DMS114 treated with DMSO at 0.1 percent for 48 hours (cell line): Measurements from ENCODE around the gene QRFP.
"Not testable (repeated sequence)": the region's sequence is repeated elsewhere in the genome, so short reads cannot be mapped to it uniquely, and the experiment has no call there.

Source experiments
- DNase-seq: peaks from one replicate; lab custom pipeline; 2025; ENCODE audit not compliant: unreplicated experiment; lab: John Stamatoyannopoulos, UW

Gene QRFP

DNA sequence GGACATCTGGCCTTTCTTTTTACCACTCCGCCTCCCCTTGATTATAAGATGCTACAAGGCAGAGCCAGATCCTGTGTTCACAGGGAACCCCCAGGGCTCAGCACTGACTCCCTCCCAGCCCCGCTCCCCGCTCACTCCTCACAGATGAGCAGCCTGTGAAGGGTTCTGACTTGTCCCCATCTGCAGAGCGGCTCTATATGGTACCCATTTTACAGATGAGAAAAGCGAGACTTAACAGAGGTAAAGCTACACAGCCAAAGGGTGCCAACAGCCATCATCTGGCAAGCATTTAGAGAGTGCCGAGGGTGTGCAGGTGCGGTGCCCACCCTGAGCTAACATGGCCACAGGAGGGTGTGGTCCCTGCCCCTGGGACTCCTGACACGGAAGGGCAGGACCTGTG, 23.6 kb upstream of the QRFP start:
- DNase-seq = no peak

DNA sequence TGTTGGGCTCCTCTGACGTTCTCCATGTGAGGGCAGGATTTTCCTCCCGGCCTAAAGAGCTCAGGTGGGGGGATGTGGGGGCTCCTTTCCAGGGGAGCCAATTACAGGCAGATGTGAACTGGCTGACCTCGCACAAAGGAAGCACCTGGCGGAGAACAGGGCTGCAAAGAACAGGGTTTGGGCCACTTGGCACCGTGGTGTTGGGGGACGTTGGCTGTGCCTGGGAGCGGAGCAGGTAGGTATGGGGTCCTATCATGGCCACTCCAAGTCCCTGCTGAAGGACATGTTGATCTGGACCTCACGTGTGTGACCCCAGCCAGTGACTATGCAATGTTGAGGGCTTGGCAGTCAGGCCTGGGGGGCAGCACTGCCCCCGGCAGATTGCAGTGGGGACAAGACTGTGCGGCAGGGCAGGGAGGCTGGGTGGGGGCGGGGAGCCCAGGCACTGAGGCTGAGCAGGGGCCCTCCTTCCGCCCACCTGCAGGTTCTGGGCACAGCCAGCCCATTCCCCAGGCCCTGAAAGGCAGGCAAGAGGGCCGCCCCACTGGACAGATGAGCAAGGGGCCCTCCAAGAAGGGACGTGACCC, 23.0 kb upstream of the QRFP start:
- DNase-seq = no peak

DNA sequence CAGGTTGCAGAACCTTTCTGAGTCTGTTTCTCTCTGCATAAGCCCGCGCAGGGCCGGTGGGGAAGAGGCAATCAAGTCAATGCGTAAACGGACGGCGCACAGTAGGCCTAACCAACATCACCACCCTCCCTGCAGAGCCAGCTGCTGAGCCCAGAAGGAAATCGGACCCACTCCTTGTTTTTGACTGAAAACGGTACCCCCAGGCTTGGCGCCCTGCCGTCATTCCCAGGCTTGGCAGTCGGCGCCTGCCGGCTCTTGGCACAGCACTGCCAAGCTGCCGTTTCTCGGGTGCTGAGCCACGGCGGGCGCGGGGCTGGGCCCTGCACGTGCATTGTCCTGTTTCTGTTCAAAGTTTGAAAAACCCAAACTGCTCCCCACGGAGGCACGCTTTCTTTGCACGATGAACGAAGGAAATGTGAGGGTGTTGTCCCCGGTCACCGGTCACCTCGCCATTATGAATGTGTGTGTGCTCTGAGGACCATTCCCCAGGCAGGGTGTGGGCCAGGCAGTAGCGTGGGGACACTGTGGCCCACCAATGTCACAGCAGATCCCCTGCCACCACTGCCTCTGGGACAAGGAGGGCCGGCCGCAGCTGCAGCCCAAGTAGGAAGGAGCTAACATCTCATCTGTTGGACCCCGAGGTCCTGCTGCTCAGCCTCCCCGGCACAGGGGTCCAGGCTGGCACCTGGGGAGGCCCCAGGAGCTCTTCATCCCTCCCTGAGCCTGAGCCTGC, 22.4 kb upstream of the QRFP start:
- no peak for DNase-seq

DNA sequence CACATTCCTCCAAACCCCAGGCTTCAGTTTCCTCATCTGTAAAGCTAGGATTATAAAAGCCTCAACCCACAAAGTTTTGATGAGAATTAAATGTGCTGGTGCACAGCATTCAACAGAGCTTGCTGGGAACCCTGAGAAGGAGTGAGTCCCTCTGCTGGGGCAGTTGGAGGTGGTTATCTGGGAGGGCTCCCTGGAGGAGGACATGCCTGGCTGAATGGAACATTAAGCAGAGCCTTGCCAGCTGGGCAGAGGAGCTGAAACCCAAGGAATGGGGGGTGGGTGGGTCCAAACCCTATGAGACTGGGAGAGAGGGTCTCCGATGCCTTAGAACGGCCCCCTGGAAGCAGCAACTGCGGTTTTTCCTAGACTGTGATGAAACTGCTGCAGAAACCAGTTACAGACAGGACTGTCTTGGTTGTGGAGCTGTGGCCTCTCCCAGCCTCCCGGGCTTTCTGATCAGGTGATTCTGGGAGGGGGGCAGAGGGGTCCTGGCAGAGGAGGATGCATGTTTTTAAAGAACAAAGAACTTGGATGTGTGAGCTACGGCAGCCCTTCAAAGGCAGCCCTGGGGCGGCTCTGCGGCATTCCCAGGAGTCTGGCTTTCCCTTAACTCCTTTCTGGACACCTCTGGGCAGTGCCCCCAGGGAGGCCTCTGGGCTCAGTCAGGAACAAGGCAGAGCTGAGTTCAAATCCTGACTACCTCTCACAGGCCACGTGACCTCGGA, 21.7 kb upstream of the QRFP start:
- no peak for DNase-seq

DNA sequence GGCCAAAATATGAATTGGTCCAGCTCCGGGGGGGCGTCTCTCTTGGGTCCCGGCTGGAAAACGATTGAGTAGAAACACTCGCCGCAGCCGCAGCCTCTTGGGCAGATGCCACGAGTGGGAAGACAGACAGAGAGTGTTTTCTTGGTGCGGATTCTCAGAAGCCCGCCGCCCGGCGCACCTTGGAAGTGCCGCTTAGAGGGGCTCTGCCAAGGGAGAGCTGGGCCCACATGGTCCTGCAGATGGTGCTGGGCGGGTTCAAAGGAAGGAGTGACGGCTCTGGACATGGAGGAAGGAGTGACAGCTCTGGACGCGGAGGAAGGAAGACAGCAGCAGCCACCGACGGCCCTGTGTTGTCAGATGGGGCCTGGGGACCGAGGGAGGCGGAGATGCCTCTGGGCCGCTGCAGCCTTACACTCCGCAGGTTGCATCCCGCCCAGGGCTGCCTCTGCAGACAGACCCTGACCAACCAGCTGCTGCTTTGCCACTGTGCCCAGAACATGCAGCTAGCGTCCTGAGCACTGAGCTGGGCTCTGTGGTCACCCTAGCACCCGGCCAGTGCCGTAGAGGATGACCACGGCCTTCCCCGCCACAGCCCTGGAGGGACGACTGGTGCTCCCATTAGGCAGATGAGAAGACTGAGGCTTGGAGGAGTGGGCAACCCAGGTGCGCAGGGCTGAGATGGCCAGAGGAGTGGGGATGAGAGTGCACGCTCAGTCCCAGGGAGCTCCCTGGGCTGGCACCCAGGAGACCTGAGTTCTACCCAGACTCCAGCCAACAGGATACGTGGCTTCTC, 20.8 kb upstream of the QRFP start:
- no peak for DNase-seq

DNA sequence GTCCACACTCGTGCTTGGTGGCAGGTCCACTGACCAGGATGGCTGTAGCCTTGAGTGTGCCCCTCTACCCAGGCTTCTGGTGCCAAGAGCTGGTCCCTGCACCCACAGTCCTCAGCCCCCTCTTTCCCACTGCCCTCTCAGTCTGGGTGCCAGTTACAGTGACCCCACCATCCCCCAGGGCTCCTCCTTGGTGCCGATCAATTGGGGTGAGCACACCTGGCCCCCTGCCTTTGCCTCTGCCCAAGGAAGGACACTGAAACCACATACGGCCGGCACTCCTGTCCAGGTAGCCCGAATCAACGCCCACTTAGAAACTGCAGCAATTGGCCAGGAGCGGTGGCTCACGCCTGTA, 18.5 kb upstream of the QRFP start:
- no peak for DNase-seq

DNA sequence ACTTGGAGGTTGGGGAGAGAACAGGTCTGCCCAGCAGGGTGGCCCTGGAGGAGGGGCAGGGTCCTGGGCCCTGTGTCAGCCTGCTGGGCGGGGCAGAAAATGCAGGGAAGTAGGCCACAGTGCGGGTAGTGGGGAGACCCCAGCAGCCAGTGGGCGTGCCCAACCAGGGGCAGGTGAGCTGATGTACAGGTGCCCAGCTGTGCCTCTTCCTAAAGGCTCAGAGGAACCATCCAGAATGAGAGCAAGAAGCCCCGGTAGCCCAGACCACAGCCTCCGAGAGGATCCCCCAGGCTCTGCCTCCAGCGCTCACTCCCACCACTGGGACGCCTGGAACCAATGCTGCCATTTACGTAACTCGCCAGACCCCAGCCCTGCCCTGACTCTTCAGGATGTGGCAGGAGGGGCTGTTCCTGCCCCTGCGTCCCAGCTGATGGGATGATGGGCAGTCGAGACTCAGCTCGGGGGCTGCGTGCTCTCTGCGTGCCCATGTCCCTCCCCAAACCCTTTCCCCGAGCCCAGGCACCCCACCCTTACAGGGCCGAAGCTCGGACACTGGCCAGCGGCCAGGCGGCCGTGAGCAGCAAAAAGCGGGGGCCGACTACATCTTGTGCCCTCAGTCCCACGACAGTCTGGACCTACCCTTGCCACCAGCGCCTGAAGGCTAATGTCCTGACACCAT, 17.9 kb upstream of the QRFP start:
- no peak for DNase-seq

DNA sequence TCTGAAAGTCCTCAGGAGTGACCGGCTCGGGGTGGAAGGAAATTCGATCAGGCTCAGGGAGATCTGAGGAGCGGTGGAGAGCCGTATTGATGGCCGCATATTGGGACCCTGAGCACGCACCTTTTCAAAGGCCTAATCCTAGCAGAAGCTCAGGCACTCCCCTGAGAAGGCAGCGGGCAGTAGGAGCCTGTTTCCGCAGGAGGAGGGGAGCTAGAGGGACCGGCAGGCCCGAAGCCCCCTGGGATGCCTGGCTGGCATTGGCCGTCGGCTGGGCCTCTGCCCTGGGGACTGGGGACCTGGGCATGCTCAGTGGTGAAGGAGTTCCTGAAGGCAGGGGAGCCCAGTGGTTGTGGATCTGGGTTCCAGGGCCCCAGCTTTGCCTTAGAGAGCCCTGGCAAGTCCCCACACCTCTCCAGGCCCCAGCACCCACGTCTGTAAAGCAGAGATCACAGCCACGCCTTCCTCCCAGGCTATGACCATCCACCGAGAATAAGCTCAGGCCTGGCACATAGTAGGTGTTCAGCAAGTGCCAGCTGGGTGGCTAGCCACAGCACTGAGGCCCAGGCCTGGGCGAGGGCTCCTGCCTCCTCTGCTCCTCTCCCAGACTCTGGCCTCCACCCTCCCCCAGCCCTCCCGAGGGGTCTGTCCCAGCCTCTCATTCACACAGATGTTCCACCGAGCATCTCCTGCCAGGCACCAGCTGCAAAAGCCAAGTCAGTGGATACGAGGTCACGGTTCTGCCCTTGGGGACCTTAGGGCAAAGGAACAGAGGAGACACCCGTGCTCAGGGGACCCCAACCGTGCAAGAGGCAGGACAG, 17.2 kb upstream of the QRFP start:
- no peak for DNase-seq

DNA sequence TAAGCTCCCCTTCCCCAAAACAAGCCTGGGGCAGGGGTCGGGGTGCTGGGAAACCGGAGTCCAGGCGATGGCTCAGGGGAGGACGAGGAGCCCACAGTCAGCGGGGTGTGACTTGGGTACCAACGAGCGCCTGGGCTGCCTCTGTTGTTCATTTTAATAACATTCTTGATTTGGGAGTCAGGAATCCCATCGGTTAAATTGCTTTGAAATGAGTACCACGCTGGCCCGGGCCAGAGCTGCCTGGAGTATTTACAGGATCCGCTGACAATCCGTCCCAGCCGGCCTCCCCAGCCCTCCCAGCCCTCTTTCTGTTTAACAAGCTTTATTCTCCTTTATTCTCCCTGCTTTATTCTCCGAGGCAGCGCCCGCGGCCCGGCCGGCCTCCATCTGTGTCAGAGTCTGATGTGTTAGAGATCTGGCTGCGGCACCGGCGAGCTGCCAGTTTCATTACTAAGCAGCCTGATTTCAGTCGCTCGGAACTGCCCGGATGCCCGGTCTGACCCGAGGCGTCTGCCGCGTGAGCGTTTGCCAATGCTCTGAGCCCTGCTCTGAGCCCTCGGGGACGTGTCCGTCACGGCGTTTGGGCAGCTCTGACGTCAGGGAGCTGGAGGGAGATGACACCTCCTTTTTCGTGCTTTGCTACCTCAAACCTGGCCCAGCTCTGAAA, 16.5 kb upstream of the QRFP start:
- DNase-seq = no peak

DNA sequence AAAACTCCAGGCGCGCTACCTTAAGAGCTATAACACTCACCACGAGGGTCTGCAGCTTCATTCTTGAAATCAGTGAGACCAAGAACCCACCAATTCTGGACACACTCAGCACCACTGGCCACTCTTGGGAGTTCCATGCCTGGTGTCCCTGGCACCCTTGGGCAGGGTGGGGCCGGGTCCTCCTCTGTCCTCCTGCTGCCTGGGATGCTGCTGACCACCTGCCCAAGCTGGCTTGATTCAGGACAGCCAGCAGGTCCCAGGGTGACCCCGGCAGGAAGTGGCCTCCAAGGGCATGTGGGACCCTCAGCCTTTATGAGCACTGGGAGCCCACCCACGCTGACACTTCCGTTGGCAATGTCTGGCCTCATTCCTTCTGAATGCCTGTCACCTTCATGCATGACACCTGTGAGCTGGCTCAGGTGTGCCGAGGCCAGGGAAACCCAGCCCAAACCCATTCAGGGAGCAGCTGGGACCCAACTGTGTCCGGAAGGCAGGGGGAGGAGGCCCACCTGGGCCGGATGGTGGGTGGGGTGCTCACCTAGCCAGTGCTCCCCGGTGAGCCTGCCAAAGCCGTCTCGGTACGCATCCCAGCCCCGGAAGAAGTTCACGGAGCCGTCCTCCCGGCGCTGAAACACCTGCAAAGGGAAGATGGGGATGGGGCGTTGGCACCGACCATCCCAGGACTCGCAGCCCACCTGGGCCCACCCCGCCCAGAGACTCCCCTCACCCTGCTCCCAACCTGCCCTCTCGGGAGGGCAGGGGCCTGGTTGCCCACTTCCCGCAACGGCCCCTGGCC, 14.8 kb upstream of the QRFP start:
- no peak for DNase-seq

DNA sequence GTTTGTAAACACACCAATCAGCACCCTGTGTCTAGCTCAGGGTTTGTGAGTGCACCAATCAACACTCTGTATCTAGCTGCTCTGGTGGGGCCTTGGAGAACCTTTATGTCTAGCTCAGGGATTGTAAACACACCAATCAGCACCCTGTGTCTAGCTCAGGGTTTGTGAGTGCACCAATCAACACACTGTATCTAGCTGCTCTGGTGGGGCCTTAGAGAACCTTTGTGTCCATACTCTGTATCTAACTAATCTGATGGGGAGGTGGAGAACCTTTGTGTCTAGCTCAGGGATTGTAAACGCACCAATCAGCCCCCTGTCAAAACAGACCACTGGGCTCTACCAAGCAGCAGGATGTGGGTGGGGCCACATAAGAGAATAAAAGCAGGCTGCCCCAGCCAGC, 14.1 kb upstream of the QRFP start:
- DNase-seq = not testable (repeated sequence)

DNA sequence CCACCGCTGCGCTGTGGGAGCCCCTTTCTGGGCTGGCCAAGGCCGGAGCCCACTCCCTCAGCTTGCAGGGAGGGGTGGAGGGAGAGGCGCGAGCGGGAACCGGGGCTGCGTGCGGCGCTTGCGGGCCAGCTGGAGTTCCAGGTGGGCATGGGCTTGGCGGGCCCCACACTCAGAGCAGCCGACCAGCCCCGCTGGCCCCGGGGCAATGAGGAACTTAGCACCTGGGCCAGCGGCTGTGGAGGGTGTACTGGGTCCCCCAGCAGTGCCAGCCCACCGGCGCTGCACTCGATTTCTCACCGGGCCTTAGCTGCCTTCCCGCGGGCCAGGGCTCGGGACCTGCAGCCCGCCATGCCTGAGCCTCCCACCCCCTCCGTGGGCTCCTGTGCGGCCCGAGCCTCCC, 13.4 kb upstream of the QRFP start:
- not testable (repeated sequence) for DNase-seq

DNA sequence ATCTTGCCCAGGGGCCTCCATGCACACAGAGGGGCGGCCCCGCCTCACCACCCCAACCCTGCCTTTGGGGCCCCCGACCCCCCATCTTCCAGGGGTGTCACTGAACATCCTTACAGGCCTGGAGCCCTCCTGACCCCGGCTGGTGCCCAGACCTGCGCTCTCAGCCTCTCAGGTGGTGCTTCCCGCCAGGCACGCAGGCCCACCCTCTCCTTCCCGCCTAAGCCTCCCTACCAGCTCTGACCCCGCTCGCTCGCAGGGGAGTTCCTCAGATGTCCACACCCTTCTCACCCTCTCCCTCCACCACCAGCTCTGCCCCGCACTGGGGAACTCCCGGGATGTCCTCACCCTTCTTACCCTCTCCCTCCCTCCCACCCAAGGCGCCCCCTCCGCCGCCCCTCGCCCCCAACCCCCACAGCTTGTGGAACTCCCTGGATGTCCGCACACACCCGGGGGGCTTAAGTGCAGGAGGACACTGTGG, 12.3 kb upstream of the QRFP start:
- no peak for DNase-seq

DNA sequence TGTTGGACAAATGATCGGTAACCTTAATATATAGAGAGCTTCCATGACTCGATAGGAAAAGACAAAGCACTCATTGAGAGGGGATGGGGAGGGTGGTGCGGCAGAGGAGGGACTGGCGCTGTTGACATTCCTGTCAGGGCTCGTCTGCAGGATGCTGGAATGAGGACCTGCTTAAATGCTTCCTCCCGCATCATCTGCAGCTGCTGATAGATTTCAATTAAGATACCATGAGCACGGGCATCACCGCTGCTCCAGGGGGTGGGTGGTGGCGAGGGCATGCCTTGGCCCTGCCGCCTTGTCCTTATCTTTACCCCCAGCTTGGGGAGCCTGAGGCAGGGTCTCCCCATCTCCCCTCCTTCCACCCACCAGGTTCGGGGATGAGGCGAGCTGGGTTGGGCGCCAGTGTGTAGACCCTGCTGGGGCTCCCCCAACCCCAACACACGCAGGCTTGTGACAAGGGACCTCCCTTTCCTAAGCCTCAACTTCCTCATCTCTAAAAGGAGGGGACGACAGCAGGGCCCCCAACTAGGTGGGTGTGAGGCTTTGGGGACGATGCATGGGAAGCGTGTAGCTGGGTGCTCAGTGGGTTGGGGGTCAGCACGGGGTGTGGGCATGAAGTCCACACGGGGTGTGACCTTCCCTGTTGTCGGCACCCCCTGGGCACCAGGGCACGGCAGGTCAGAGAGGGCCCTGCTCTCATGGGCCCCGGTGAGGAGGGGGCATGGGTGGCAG, 11.7 kb upstream of the QRFP start:
- no peak for DNase-seq

DNA sequence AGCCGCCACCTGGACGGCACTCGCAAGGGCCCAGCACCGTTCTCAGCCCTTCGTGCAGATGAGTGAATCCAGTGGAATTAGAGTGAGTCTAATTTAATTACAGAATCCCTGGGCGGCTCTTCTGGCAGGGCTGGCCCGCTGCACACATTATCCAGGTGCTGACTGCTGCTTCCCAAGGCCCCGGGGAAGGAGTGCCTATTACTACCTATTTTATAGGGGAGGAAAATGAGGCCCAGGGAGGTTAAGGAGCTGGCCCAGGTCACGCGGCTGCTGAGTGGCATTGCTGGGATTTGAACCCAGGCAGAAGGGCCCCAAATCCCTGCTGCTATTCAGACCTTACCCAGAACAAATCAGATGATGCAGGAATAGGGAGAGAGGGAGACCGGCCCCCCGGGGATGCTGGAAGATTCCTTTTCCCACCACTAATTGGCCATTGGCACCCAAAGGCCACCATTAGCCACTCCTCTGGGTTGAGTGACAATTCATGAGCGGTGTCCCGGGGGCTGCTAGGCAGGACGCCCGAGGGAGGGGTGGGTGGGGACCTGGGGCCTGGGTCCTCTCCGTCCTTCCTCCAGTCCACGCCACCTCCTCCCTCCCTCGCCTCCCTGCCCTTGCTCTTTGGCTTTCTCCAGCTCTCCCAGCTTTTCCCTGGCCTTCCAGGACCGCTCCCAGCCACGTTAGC, 10.3 kb upstream of the QRFP start:
- no peak for DNase-seq

DNA sequence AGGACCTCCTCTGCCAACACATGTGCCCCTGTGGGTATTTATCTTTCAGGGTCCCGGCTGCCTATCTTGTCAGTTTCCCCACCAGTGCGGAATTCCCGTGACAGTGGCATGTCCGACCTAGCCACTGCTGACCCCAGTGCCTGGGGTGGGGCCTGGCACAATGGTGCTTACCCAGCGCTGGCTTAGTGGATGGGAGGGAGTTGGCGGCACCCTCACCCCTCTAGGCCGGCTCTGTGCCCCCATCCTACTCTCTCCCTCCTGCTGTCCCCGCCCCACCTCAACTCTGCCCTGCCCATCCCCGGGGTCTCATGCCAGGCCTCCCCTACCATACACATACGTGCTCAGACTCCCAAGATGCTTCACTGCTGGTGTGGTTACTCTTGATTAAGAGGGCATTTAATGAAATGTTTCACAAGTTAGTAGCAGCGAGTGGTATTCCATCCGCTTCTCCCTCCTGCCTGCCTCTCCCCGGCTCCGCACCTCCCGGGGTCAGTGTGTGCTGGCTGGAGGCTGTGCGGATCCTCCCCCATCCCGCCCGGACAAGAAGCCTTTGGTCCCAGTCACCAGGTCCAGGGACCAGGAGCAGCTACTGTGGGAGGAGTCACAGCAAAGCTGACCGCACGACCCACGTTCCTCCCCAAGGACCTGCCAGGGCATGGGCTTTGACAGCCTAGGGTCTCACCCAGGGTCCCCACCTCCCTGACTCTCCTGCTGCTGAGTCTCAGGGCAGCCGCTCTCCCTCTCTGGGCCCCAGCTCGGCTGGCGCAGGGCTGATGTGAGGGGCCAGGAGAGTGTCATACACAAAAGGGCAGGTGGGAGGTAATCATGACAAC, 9.5 kb upstream of the QRFP start:
- no peak for DNase-seq
